ENCODE results near the gene TBC1D22A.

The TBC1D22A gene

GRCh38 chr22:46881373-46882118 lies 119.1 kb downstream of the TBC1D22A start:
- no peak for DNase-seq (ENCODE audit: low read depth in 2 of 2, low spot score in 1 of 2)

- DNase-seq (ENCODE audit: low read depth in 2 of 2, low spot score in 1 of 2): no peak
Measured at GRCh38 chr22:46883092-46883910, 120.9 kb downstream of the TBC1D22A start.

- no peak for DNase-seq (ENCODE audit: low read depth in 2 of 2, low spot score in 1 of 2)
Measured at GRCh38 chr22:46884365-46884764, 121.9 kb downstream of the TBC1D22A start.

- DNase-seq (ENCODE audit: low read depth in 2 of 2, low spot score in 1 of 2): no peak
Measured at GRCh38 chr22:46887978-46888377, 125.5 kb downstream of the TBC1D22A start.

GRCh38 chr22:46890819-46891218 lies 128.4 kb downstream of the TBC1D22A start:
- no peak for DNase-seq (ENCODE audit: low read depth in 2 of 2, low spot score in 1 of 2)

- DNase-seq (ENCODE audit: low read depth in 2 of 2, low spot score in 1 of 2): no peak
Measured at GRCh38 chr22:46891382-46891951, 129.0 kb downstream of the TBC1D22A start.

- no peak for DNase-seq (ENCODE audit: low read depth in 2 of 2, low spot score in 1 of 2)
Measured at GRCh38 chr22:46892866-46893265, 130.4 kb downstream of the TBC1D22A start.

GRCh38 chr22:46893281-46894020 lies 131.0 kb downstream of the TBC1D22A start:
- DNase-seq (ENCODE audit: low read depth in 2 of 2, low spot score in 1 of 2): no peak

GRCh38 chr22:46894081-46894671 lies 131.7 kb downstream of the TBC1D22A start:
- no peak for DNase-seq (ENCODE audit: low read depth in 2 of 2, low spot score in 1 of 2)

- no peak for DNase-seq (ENCODE audit: low read depth in 2 of 2, low spot score in 1 of 2)
Measured at GRCh38 chr22:46894851-46895640, 132.6 kb downstream of the TBC1D22A start.

- no peak for DNase-seq (ENCODE audit: low read depth in 2 of 2, low spot score in 1 of 2)
Measured at GRCh38 chr22:46895753-46896152, 133.3 kb downstream of the TBC1D22A start.

GRCh38 chr22:46896166-46896565 lies 133.7 kb downstream of the TBC1D22A start:
- no peak for DNase-seq (ENCODE audit: low read depth in 2 of 2, low spot score in 1 of 2)

- no peak for DNase-seq (ENCODE audit: low read depth in 2 of 2, low spot score in 1 of 2)
Measured at GRCh38 chr22:46896568-46897245, 134.3 kb downstream of the TBC1D22A start.

- DNase-seq (ENCODE audit: low read depth in 2 of 2, low spot score in 1 of 2): no peak
Measured at GRCh38 chr22:46897246-46897623, 134.8 kb downstream of the TBC1D22A start.

- no peak for DNase-seq (ENCODE audit: low read depth in 2 of 2, low spot score in 1 of 2)
Measured at GRCh38 chr22:46900549-46900948, 138.1 kb downstream of the TBC1D22A start.

- DNase-seq (ENCODE audit: low read depth in 2 of 2, low spot score in 1 of 2): no peak
Measured at GRCh38 chr22:46902436-46902835, 140.0 kb downstream of the TBC1D22A start.

- no peak for DNase-seq (ENCODE audit: low read depth in 2 of 2, low spot score in 1 of 2)
Measured at GRCh38 chr22:46902998-46903916, 140.8 kb downstream of the TBC1D22A start.

GRCh38 chr22:46905415-46905814 lies 143.0 kb downstream of the TBC1D22A start:
- DNase-seq (ENCODE audit: low read depth in 2 of 2, low spot score in 1 of 2): no peak

GRCh38 chr22:46905834-46906233 lies 143.4 kb downstream of the TBC1D22A start:
- no peak for DNase-seq (ENCODE audit: low read depth in 2 of 2, low spot score in 1 of 2)

Measured in stimulated activated CD8-positive, alpha-beta memory T cell treated with anti-CD3 and anti-CD28 coated beads, Interleukin-4, amount 100 ng/mL, for 1 hour (primary cell).